Muscle of back (tissue), 11 donors: Measurements from ENCODE around the gene SNTG2. TPM values are rescaled to one million over a fixed set of nuclear protein-coding genes. Genes with fewer than 3 reads are reported as not detected.

ENCODE experiments used
- DNase-seq, 3 donors: peaks; one replicate each; pipeline versions ENCODE4 v3.0.0 to v3.0.0-alpha.2; 2013
- polyA plus RNA-seq, 10 donors: library from polyadenylated mRNA; unstranded; fragments of 120-200 nt; gene quantifications; one replicate each; pipeline ENCODE4 v1.2.1, GENCODE V29; 2013; ENCODE audit not compliant: insufficient read length in 10 of 10

Gene SNTG2
- polyA plus RNA-seq, 10 donors: 0.16 to 0.62 (median 0.45) TPM; not detected in 2

DNA sequence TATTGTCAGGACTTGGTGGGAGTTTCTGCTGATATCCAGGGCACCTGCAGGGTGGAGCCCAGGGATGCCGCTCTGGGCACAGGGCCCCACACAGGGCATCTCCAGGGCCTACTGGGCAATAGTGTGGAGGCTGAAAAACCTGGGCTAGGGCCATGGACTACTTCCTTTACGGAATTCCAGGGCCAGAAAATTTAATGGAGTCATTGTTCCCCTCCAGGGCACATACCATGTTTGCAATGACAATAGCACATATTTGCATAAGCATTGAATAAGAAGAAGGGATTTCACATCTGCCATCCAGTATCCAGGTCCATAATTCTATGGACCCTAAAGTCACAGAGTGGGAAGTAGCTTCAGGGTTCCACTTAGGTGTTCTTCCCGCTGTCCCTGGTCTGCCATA lies 358.9 kb downstream of the SNTG2 start:
- DNase-seq: no peak

DNA sequence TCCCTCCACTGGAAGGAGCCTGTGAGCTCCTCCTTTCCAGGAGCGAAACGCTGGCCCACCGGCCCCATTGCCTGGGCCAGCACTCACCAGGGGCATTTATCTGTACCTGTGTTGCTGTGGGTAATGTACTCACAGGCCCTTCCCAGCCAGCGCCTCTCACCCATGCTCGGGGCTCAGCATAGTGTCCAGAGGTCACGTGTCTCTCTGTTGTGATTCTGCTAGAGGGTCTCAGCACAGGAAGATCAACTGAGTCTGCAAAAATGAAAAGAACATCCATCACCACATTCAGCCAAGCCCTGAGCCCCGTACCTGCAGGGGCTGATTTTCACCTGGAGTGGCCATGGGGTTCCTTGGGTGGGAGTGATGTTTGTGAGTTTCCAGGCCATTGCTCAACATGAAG lies 359.6 kb downstream of the SNTG2 start:
- no peak for DNase-seq

DNA sequence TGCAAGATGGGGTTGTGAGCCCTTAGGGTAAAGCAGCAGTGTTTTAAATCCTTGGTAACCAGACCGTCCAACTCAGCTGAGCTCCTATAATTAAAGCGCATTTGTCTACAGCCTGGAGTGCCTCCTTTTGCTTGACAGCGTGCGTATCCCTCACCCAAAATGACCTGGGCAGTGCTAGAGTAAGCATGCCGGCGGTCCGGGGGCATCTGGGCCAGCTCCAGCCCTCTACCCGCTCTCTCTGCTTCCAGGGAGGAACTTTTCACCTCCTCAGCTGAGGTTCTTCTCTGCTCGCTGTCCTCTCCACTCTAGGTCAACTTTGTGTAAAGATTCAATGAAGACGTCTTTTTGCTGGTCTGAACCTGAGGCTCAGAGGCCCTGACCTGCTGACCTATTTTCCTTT lies 360.2 kb downstream of the SNTG2 start:
- no peak for DNase-seq

DNA sequence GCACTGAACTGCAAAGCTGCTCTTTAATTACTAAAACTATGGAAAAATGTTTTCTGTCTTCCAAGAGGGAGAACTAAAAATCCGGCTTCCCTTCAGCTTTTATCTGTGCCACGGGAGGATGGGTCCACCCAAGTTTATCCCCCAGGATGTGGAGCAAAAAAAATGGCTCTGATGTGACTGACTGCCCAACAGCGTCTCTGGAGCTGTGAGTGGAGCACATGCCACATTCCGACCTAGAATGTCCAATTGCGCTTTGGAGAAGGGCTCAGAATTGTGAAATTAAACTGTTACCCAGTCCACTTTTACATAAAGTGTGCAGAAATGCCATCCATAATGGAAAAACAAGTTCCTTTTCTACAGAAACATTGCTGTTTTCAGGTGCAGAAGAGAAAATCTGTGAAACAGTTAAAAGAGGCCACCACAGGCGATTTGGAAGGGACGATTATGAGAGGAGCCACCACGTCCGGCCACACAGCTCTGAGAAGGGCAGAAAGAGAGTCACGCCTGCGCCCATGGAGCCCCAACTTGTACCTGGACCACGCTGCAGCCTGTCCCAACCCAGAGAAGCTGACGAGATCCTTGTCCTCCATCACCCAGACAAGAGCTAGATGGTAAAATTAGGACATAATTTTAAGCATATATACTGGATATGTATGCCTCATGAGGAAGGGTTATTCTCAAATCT lies 362.7 kb downstream of the SNTG2 start:
- no peak for DNase-seq

DNA sequence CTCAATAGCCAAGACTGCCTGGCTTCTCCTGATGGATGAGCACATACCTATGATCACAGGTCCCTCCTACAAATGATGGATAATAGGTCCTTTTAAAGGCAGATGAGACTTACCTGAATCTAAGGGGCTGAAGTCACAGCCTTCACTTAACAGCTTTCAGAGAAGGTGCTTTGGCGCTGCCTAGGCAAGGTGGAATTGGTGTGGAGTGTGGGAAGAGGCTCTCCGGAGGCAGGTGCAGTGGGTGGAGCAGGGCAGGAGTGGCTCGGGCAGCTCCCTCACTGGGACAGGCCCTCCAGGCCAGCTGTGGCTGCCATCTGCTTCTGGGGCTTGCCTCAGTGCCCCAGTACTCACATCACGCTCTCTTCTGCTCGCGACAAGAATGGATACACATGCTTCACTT lies 363.6 kb downstream of the SNTG2 start:
- DNase-seq: no peak

DNA sequence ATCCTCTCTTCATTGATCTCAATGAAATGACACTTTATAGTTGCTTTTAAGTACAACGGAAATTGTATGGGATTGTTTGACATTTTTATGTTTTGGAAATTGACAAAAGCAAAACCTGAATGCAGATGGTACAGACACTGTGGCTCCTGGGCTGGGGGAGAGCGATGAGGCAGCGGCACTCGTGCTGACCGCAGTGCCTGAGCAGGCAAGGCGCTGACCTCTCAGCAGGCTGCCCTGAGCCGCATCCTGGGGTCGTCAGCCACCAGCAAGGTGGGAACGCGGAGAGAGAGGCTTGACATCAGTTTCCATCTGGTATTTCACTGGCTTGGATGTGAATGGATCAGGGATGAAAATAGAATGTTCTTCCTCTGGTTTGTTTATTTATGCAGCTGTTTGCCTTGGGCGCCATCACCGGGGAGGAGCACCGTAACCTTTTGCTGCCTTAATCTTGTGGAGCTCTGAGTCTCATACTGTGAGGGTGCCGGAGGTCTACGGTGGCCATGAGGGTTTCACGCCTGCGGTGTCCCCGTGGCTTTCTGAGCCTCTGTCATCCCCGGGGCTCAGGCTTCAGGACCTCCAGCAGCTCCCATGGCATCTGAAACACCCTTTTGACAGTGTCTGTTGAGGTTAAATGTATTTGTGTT lies 367.8 kb downstream of the SNTG2 start:
- no peak for DNase-seq

DNA sequence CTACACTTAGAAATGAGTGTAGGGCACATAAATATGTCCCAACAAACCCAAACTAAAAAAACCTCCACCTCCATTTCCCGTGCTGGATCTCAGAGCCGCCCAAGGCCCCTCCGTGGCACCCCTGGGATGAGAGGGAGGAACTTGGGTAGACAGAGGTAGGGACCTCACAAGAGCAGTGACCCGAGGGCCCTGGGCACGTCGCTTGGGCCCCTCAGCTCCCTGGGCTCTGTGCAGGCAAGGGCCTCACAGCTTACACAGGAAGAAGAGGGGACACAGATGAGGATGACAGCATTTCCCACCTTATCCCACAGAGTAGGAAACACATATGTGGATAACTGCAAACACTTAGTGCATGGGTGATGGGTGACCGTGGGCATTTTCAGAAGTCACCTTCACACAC lies 368.7 kb downstream of the SNTG2 start:
- no peak for DNase-seq

DNA sequence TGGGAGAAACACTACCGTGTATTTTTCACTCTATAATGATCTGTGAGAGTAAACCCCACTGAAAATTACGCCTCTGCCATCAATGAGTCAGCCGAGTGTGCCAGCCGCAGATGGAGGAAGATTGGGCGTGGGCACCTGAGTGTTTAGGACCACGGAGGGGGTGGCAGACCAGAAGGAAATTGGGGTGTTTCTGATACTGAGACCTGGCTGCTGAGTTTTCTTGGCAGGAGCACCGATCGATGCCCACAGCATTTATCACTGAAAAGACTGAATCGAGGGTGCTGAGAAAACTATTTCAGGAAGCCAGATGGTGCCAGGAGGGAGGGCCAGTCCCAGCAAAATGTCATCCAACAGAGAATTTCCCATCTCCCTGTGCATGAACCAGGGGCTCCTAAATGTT lies 370.7 kb downstream of the SNTG2 start:
- DNase-seq: no peak

DNA sequence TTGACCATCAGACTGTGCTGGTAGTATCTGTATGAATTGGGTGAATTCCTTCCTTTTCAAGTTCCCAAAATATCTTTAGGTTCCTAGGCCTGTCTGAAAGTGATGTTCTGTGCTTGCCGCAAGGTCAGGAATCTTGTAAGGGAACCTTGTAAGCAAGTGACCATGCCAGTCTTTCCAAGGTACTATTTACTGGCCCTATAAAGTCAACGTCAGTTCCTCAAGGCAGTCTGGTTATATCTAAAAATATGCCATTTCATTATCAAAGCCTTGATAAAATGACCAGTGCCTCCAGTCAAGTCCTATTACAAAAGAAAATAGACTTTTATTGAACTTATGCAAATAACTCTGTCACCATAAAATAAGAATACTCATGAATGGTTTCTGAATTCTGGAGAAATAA lies 374.2 kb downstream of the SNTG2 start:
- DNase-seq: no peak

DNA sequence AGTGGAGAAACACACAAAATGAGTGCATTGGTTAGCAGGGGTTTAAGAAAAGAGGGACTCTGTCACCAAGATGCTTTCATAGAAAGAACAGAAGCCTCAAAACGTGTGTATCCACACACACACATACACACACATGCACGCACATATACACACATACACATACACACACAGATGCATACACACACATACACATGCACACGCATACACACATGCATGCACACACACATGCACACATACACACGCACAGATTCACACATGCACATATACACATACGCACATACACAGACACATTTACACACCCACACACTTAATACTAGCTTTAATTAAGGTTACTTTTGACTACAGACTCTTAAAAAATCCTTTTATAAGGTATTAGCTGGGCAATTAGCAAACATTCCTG lies 378.0 kb downstream of the SNTG2 start:
- DNase-seq: no peak

DNA sequence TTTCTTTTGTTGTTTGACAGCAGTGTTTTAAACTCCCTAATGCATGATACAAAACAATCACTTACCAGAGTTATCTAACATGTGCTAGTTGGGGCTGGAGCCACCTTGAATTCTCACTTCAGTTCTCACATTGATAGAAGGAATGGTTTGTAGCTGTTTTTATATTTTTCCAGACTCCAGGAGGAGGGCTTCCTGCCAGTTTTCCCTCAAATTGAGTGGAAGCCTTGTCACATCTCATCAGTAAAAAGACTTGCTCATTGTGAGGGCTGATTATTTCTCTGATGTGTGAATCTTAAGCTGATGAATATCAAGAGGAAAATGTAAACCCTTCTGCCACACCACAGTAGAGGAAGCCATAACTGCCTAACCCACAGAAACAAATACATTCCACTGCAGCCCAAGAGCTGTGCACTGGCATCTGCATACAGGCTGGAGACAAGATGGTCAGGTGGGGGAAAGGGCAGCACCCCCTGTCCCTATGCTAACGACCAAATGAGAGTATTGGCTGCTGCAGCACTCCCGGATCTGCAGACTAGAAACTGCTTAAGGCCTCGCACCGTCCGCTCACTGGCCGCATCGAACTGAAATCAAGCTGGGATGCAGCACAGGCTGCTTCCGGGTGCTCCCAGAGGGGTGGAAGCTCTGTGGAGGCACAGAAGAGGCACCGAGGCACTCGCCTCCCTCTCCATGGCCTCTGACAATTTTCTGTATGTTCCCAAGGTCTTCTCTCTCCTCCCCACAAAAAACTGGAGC lies 388.9 kb downstream of the SNTG2 start:
- DNase-seq: no peak

DNA sequence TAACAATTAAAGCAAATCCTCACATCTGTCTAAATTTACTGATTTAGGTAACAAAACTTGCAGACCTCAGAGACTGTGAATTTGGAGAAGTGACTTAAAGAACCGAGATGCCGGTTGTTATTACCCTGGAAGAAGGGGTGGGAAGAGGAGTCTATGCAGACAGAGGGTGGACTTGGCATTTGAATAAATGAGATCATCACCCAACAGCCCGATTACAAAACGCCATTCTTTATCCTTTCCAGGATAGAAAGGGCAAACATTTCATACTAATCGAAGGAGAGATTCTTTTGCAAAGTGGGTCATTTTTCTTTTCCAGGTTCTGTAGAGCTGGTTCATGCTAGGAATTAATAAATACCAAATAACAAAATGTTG lies 389.5 kb downstream of the SNTG2 start:
- DNase-seq: no peak

DNA sequence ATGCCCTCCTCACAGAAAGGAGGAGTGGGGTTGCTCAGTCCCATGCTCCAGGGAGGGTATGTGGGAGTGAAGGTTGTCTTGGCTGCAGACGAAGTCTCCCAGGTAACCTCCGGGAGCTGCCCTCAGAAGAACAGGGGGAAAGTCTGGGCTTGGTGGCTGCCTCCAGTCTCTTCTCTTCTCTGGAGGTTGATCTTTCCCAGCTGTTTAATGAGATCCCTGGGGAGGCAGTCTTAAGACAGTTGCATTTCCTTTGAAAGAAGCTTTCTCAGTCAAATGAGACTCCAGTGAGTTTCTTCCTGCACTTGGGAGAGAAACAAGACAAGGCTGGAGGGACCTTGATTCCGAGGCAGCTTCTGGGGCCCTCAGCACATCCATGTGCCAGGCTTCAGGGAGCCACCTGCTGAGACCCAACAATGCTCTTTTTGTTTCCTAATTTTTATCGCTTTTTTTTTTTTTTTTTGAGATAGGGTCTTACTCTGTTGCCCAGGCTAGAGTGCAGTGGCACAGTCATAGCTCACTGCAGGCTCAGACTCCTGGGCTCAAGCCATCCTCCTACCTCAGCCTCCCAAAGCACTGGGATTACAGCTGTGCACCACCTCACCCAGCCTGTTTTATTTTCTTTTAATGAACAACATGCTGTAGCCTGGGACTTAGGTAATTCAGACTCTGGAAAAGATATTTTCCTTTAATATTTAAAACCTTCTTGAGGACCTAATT lies 390.9 kb downstream of the SNTG2 start:
- peak in 2 of 3 donors; percentile 2 to 24 for DNase-seq

DNA sequence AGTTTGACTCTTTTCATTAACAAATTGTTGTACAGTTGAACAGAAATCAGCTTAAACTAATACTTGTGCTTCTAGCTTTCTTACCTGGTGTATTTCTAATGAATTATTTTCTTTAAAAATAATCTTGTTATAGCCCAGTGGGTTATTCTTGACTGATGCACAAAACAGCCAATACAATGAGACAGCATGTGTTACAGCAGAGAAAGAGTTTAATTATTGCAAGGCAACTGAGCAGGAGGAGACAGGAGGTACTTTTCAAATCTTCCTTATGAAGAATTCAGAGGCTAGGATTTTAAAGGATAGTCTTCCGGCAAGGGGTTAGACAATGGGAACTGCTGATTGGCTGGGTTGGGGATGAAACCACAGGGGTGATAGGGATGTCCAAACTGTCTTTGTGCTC lies 398.1 kb downstream of the SNTG2 start:
- no peak for DNase-seq

DNA sequence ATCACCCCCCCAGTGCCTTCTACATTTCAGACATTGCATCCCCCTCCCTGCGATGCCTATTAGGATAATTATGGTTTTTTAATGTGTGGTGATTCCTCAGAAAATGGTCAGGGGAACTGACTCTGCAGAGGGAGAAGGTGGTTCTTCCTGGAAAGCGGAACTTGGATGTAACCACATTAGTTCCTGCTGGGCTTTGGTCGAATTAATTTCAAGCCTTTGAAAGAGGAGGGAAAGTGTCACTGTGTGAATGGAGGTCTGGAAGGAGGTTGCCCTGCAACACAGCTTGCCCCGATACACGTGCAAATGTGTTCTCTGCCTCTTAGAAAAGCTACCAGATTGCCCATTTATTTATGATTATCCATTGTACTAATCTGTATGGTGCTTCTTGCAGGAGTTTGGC lies 399.5 kb downstream of the SNTG2 start:
- no peak for DNase-seq

DNA sequence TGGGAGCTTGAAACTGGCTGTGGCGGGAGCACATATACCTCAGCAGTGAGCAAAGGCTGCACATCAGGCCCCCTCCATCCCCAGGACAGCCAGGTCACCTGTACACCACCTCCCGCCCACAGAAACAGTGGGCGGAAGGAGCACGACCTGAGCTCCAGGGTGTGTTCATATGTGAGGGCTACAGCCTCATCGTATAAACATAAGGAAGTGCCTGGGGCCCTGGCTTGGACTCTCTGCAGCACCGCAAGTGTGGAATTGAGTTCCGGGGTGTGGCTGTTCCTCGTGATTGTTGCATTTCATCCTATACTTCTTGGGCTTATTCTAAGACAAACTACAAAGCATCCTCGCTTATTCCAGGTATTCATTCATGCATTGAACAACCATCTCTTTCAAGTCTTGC lies 402.5 kb downstream of the SNTG2 start:
- DNase-seq: no peak

DNA sequence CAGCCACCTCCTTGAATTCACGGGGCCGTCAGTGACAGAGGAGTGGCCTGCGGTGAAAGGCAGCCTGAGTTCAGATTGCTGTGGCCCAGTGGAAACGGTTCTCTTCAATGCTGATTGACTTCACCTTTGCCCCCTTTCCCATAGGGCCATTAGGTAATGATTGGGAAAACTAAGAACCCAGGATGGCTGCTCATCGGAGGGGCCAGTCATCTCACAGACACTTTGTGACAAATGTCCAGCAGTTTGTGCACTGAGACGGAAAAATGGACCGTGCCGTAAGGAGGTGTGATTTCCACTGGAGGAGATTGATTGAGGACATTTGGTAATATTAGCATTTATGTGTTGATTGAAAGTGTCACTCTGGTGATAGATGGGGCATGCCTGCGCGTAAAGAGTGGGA lies 402.9 kb downstream of the SNTG2 start:
- DNase-seq: no peak

DNA sequence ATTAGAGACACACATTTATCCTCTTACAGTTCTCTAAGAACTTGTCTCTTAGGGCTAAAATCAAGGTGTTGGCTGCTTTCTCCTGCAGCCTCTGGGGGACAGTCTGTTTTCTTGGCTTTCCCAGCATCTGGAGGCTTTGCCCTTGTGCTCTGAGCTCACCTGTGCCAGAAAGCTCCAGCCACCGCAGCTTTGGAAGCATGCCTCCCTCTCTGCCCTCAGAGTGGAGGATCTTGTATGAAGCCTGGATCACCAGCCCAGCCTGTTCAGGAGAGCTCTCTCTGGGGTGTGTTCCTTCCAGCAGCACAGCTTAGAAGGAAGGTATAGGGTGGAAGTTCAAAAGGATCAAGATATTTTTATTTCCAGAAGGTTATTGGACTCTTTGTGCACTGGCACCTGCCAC lies 409.5 kb downstream of the SNTG2 start:
- no peak for DNase-seq

DNA sequence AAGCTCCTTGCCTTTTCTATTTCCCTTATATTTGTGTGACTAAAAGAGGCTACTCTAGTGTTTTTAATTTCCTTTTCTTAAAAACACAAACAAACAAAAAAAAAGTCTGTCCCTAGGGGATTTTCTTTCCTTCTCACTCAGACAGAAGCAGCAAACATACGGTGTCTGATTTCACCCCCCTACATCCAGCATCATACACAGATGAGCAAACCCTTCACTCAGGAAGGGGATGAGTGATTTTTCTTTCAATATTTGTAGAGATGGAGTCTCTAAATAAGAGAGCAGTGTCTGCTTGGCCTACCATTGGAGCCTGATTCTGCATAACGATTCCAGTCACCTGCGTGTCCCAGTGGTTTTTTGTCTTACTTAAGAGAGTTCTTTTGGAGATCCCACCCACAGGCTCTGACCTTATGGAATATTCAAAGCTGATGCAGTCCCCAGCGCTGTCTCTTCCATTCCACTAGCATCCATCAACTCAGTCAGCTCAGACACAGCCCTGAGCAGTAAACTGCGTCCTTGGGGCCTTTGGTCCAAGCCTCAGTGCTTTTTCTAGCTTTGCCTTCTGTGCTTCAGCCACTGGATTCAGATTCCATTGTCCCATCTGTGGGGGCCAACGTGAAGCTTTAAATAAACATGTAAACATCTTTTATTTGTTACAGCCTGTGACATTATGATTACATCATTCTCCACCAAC lies 410.1 kb downstream of the SNTG2 start:
- DNase-seq: no peak

DNA sequence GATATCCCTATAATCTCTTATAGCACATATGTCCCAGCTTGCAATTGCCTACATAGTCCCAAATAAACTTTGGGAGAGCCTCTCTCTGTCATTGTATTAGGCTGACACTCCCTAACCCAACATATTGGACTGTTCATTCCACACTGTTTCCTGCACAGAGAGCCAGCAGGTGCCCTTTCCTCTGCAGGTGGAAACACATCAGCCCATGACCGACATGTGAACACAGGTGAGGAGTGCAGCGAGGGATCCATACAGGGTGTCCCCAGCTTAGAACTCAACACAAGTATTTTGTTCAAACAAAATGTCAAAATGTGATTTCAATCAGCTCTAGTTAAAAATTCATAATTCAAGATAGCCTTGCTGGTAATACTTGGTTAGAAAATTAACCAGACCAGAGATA lies 412.7 kb downstream of the SNTG2 start:
- DNase-seq: no peak

DNA sequence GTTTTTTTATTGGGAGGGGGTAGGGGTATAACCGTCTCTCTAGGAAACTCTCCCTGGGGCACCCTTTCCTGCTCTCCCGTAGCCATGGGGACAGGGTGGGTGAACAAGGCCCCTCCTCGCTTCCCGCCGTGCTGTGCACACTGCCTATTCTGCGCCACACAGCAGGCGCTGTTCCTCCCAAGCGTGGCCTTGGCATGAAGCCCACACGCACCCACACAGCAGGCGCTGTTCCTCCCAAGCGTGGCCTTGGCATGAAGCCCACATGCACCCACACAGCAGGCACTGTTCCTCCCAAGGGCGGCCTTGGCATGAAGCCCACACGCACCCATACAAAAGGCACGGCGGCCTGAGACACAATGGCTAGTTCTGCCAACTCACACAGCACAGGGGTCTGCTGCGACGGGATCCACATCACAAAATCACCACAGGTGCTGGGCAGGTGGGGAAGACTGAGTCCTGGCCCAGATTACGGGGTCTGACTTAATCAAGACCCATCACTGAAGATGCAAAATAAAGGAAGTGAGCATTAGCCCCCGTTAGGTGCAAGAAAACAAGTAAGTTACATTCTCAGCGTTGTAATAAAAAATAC lies 416.0 kb downstream of the SNTG2 start:
- no peak for DNase-seq

DNA sequence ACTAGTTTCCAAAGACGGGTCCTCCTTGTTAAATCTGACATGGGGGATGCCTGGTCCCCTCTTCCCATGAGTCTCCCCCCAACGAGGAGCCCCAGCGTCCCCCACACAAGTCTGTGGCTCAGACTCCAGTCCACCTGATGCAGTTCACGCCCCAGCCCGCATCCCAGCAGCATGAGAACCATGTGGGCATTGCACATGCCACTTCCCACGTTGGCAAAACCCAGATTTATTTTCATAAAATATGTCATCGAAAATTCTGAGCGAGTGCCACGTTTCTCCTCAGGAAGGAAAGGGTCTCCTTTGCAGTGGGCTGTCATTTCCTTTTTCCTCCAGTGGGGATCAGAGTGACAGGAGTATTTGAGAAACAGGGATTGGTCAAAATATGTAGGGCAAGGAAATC lies 417.0 kb downstream of the SNTG2 start:
- no peak for DNase-seq
